Inferior parietal cortex (tissue), 1 donor: ENCODE data around the gene TMTC1.

Experiments used
- DNase-seq: peaks from one replicate; pipeline ENCODE4 v3.0.0-alpha.2; 2016; ENCODE audit errors: extremely low spot score

The TMTC1 gene

GRCh38 chr12:29616664-29617406 lies 166.9 kb downstream of the TMTC1 start:
- peak; percentile 40 for DNase-seq

GRCh38 chr12:29614694-29615325 lies 168.9 kb downstream of the TMTC1 start:
- DNase-seq, result no peak

- no peak for DNase-seq
These were observed 170.8 kb downstream of the TMTC1 start for GRCh38 chr12:29612912-29613311.

GRCh38 chr12:29611906-29612305 lies 171.8 kb downstream of the TMTC1 start:
- DNase-seq, result no peak

GRCh38 chr12:29610473-29611170 lies 173.1 kb downstream of the TMTC1 start:
- no peak for DNase-seq

GRCh38 chr12:29609431-29610215 lies 174.1 kb downstream of the TMTC1 start:
- no peak for DNase-seq

- no peak for DNase-seq
These were observed 175.2 kb downstream of the TMTC1 start for GRCh38 chr12:29608581-29608980.

GRCh38 chr12:29599381-29599780 lies 184.4 kb downstream of the TMTC1 start:
- no peak for DNase-seq

GRCh38 chr12:29595071-29595755 lies 188.5 kb downstream of the TMTC1 start:
- DNase-seq, result no peak

- no peak for DNase-seq
These were observed 190.7 kb downstream of the TMTC1 start for GRCh38 chr12:29593001-29593400.

- no peak for DNase-seq
These were observed 192.4 kb downstream of the TMTC1 start for GRCh38 chr12:29591140-29592020.

GRCh38 chr12:29589851-29590250 lies 193.9 kb downstream of the TMTC1 start:
- no peak for DNase-seq

- DNase-seq, result no peak
These were observed 194.4 kb downstream of the TMTC1 start for GRCh38 chr12:29589286-29589820.

- no peak for DNase-seq
These were observed 201.0 kb downstream of the TMTC1 start for GRCh38 chr12:29582677-29583272.

- DNase-seq, result no peak
These were observed 201.6 kb downstream of the TMTC1 start for GRCh38 chr12:29582146-29582545.

- DNase-seq, result no peak
These were observed 202.1 kb downstream of the TMTC1 start for GRCh38 chr12:29581631-29582030.

- no peak for DNase-seq
These were observed 202.8 kb downstream of the TMTC1 start for GRCh38 chr12:29580971-29581370.

- no peak for DNase-seq
These were observed 205.0 kb downstream of the TMTC1 start for GRCh38 chr12:29578731-29579130.

GRCh38 chr12:29578070-29578469 lies 205.7 kb downstream of the TMTC1 start:
- no peak for DNase-seq

GRCh38 chr12:29574500-29574899 lies 209.2 kb downstream of the TMTC1 start:
- DNase-seq, result no peak
